HG03520 (cell line): ENCODE measurements around the gene EEPD1.
"Not testable (repeated sequence)": the region's sequence is repeated elsewhere in the genome, so short reads cannot be mapped to it uniquely, and the experiment has no call there.

Source experiments
- ATAC-seq: cut with Tn5 transposase; IDR thresholded peaks from one replicate; pipeline ENCODE4 v1.9.1; 2021; ENCODE audit warnings: mild to moderate bottlenecking, moderate library complexity; ENCODE audit not compliant: unreplicated experiment

The EEPD1 gene

DNA sequence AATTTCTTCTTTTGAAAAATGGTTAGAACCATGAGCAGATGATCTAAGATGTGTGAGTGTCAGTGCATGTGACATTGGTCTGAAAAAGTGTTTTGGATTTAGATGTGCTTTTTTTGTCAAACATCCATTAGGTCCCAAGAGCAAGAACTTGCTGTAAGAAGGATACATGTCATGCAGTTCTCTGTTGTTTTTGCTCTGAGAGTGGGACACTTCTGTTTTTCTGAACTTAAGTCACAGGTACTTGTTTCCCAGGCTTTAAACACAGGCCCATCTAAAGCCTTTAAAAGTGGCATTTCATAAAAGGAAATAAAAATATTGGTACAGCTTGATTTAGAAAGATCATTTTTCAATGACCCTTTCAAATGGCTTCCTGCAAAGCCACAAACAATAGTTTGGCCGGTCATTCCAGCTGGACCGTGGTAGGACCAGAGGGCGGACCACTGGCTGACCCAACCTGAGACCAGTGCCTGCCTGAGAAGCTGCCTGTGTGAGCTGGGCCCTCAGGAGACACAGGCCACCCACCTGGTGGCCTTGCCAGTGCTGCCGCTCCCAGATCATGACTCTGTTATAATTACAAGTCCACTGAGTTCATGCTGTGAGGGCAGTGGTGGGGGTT lies 92.7 kb downstream of the EEPD1 start:
- no peak for ATAC-seq

DNA sequence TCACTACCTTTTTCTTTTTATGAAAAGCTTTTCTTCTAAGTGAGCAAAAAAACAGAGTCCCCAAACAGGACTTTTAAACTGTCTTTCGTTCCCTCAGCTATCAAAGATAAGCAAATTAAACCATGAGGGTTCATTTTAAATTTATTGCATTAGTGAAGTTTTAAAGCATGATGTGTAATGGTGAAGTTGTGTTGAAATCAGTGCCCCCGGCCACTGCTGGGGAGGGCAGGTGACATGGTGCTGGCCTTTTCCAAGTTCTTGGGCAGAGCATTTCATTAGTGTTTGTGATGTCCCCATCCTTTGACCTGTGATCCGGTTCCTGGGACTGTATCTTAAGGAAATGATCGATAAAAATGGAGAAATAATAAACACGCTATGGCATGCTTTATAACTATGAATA lies 96.0 kb downstream of the EEPD1 start:
- no peak for ATAC-seq

DNA sequence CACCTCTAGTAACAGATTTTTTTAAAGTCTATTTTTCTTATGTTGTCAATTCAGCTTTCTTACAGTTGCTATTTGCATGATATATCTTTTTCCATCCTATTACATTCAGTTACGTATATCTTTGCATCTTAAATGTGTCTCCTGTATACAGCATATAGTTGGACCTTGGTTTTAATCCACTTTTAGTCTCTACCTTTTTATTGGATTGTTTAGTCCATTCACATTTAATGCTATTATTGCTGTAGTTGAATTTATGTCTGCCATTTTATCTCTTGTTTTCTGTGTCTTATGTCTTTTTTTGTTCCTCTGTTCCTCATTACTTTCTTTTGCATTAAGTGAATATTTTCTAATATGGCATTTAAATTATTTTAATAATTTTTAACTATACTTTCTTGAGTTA lies 100.6 kb downstream of the EEPD1 start:
- no peak for ATAC-seq

DNA sequence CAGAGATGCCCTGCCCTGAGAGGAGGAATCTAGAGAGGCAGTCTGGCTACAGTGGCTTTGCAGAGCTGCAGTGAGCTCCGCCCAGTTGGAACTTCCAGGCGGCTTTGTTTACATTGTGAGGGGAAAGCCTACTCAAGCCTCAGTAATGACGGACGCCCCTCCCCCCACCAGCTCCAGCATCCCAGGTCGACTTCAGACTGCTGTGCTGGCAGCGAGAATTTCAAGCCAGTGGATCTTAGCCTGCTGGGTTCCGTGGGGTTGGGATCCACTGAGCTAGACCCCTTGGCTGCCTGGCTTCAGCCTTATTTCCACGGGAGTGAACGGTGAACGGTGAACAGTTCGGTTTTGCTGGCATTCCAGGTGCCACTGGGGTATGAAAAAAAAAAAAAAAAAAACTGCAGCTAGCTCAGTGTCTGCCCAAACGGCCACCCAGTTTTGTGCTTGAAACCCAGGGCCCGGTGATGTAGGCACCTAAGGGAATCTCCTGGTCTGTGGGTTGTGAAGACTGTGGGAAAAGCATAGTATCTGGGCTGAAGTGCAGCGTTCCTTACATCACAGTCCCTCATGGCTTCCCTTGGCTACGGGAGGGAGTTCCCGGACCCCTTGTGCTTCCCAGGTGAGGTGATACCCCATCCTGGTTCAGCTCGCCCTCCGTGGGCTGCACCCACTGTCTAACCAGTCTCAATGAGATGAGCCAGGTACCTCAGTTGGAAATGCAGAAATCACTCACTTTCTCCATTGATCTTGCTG lies 105.6 kb downstream of the EEPD1 start:
- not testable (repeated sequence) for ATAC-seq

DNA sequence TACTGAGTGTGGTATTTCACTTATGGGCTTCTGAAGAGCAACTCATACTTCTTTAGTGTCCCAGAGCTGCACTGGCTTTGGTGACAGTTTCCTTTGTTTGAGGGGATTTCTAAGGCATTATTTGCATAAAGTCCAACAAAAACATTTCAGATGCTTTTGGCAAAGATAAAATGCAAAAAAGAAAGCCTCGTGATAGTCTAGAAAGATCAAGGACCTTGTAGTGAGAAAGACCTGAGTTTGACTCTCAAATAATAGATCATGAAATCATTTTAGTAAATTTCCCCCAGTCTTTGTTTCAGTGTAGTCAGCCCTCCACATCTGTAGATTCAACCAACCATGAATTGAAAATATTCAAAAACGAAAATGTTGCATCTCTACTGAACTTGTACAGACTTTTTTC lies 107.4 kb downstream of the EEPD1 start:
- no peak for ATAC-seq

DNA sequence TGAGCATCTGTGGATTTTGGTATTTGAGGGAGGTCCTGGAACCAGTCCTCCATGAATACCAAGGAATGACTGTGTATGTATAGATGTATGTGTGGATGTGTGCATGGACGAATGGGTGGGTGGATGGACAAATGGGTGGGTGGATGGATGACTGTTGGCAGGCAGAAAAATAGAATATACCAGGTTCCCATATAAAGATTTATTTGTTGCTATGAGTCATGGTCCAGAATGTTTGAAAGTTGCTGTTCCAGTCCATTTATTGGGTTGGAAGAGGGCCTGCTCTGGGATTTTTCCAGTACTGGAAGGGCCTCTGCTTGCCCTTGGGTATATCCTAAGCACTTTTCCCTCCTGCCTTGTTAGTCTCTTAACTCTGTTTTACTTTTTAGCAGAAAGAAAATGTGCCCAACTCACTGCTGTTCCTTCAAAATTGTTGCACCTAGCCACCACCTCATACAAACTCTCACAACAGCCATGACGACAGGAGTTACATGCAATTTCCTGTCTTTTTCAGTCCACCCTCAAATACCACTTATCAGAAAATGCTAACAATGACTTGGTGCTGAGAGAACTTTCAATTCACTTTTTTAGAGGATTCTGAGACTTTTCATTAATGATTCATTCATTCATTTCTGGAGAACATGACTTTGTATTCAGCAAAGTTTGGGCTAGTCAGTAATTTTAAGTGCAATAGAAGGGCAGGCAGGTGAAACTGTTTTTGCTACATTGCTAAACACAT lies 108.1 kb downstream of the EEPD1 start:
- no peak for ATAC-seq

DNA sequence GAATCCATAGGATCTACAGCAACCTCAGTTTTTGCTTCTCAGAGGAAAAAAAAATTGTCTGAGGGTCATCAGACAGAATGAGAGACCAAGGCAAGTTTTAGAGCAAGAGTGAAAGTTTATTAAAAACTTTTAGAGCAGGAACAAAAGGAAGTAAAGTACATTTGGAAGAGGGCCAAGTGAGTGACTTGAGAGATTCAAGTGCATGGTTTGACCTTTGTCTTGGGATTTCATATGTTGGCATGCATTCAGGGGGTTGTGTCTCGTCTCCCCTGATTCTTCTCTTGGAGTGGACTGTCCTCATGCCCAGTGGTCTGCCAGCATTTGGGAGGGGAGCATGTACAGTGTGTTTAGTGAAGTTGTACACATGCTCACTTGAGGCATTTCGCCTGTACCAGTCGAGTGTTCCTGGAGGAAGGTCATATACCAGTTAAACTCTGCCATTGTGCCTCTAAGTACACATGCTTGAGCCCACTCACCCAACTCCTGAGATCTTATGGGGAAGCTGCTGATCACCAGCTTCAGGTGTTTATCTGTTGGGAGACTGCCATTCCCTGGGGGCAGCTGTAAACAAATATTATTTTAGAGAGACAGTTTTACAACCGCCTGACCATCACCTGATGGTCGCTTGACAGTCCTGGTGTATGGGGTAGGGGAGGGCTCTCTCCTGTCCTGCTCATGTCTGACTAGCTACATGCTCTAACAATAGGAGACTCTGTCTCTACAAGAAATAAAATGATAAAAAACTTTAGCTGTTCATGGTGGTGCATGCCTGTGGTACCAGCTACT lies 109.4 kb downstream of the EEPD1 start:
- no peak for ATAC-seq

DNA sequence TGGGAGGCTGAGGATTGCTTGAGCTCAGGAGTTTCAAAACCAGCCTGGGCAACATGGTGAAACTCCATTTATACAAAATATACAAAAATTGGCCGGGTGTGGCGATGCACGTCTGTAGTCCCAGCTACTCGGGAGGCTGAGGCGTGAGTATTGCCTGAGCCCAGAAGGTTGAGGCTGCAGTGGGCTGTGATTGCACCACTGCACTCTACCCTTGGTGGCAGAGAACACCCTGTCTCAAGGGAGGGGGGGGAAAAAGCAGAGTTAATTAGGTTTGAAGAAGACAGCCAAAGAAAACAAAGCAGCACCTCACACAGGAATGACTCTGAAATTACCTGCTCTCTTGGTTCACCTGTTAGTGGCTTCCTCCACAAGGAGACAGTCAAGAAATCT lies 110.0 kb downstream of the EEPD1 start:
- no peak for ATAC-seq

DNA sequence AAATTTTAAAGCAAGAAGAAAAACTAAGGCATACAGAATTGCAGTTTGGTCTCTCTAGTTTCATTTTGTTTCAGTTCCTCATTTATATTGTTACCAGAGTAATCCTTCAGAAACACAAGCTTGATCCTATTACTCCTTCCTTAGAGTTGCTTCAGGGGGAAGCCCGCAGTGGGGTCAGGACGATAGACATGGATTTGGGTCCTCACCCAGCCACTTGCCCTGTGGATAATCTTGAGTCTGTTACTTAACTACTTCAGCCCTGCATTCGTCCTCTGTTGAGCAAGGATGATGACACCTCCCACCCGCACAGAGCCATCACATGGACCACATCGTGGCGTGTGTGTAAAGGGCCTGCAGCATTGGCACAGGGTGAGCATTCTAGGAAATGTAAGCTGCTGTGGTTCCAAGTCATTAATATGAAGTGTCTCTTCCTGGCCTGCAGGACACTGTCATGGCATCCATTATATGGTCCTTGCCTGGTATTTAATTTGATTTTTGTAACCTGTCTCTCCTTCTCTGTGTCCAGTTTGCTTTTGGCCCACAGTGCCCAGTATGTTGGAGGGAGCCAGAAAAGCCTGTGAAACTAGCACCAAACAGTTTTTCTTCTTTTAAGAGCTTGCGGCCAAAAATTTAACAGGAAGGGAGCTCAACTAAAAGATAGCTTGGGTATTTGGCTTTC lies 111.2 kb downstream of the EEPD1 start:
- peak; percentile 61 for ATAC-seq

DNA sequence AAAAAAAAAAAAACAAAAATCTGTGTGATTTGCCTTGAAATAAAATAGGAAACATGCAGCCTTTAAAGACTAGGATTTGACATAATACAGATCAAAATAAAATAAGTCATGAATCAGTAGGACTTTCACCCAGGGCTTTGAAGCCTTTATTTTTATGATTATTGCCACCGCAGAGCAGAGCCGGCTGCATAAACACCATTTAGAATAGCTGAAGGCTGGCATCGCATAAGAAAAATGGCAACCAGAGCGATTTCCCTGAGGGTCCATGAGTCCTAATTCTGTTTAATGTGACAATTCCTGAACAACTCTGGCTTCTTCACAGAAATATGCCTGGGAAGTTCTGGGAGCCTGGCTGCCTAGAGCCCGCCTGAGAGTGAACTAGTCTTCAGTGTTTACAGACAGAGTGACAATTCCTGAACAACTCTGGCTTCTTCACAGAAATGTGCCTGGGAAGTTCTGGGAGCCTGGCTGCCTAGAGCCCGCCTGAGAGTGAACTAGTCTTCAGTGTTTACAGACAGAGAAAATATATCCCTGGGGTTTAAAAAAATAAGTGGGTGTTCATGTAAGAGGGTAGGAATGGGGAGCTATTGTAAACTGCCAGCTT lies 112.0 kb downstream of the EEPD1 start:
- no peak for ATAC-seq

DNA sequence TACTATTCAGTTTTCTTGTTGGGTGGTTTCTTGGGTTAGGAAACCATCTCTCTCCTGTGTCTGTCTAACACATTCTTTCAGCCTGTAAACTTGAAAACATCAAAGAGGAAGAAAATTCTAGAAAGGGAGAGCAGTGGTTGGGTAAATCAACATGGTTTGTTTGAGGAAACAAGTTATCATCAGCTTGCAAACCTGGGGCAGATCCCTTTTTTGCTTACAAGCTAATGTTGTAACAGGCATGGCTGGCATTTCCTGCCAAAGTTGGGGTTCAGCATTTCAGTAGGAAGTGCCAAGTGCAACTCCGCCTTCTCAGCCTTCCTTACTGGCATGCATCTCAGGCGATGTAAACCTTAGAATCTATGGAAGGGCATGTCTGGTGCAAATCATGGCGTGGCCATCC lies 112.6 kb downstream of the EEPD1 start:
- ATAC-seq: no peak

DNA sequence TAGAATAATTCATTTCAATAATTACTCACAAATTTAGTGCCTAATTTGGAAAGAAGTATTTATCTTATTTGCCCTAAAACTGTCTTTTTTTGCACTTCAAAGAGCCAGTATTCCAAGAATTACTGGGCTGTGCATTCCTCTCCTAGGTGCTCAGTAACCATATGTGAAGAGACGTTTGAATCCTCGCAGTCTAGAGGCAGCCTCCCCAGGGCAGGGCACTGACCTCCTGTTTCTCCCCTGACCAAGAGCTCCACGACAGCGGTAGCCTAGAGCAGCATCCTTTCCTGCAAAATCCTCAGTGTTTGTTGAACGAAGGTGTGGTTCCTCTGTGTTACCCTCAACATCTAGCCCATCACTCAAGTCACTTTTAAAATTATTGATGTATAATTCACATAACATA lies 113.1 kb downstream of the EEPD1 start:
- no peak for ATAC-seq

DNA sequence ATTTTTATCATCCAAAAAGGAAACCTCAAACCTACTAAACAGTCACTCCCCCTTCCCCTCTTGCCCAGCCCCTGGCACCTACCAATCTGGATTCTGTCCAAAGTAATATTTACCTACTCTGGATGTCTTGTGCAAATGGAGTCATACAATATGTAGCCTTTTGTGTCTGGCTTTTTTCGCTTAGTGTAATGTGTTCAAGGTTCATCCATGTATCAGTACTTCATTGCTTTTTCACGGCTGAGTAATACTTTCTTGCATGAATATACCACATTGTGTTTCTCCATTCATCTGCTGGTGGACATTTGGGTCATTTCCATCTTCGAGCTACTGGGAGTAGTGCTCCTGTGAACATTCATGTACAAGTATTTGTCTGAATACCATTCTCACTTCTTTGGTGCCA lies 113.6 kb downstream of the EEPD1 start:
- no peak for ATAC-seq

DNA sequence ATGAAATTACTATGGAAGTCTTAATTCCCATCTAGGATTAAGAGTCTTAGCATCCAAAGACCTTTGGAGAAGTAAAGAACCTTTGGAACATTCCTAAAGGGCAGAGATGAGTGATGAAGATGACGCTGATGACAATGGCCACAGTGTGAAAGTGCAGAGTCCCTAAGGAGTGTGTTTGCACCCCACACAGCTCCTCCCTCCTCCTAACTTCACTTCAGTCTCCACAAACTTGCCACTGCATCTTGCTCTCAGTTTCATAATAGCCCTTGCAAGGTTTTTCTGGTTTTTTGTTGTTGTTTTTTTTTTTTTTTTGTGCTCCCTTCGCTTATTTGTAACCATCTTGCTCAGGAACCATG lies 119.1 kb downstream of the EEPD1 start:
- peak; percentile 63 for ATAC-seq

DNA sequence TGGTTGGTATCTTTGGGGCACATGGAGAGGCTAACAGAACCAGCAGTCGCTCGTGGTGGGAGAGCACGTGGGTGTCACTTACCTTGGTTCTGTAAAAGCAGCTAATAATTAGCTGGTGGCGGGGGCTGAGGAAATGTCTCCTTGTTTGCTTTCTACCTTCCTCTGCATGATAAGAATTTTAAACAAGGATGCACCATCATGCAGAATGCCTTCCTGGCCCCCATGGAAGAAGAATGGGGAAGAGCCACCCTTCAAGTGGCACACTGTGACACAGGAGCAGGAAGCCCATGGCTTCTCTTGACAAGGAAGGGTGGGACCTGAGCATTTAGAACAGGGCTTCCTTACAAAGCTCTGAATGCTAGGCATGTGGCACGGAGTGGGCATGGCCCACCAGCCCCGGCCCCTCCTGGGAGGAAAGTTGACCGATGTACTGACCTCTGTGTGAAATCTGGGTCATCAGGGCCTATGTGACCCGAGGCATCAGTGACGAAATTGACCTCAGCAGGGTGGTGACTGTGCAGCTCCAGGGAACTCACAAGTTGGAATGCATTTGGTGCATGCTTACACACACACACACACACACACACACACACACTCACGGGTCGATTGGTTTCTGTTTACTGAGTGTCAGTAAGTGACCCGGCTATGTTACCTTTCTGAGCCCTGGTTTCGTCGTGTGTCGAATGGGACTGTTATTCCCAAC lies 119.7 kb downstream of the EEPD1 start:
- no peak for ATAC-seq

DNA sequence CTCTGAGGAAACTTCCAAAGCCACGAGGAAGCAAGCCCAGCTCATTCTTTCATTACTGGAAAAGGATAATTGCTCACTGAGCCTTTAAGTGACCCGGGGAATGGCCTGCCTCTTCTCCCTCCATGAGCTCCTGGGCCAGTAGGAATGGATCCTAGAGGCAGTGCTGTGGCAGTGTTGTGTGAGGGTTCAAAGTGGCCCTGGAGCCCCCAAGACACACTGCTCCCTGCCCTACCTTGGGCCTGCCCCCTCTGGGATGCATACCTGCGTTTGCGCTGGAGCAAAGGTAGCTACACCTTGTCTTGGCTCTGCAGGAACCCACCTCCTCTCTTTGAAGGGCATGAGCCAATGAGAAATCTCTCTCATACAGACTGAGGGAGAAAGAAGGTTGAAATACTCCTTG lies 120.8 kb downstream of the EEPD1 start:
- no peak for ATAC-seq

DNA sequence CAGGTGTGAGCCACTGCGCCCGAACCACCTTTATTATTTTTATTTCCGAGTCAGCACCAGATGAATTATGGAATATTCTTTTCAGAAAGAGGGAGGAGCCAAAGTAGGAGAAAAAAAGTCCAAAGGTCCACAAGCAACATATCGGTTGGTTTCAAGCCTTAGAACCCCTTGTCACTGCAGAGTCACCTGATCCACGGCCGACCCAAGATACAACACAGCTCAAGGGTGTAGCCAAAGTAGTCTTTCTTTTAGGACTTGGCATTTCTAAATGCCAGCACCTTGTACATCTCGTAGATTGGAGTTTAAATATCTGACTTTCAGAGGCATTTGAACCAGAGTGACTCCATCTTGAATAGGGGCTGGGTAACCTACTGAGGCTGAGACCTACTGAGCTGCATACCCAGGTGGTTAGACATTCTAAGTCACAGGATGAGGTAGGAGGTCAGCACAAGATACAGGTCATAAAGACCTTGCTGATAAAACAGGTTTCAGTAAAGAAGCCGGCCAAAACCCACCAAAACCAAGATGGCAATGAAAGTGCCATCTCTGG lies 122.8 kb downstream of the EEPD1 start:
- ATAC-seq: no peak

DNA sequence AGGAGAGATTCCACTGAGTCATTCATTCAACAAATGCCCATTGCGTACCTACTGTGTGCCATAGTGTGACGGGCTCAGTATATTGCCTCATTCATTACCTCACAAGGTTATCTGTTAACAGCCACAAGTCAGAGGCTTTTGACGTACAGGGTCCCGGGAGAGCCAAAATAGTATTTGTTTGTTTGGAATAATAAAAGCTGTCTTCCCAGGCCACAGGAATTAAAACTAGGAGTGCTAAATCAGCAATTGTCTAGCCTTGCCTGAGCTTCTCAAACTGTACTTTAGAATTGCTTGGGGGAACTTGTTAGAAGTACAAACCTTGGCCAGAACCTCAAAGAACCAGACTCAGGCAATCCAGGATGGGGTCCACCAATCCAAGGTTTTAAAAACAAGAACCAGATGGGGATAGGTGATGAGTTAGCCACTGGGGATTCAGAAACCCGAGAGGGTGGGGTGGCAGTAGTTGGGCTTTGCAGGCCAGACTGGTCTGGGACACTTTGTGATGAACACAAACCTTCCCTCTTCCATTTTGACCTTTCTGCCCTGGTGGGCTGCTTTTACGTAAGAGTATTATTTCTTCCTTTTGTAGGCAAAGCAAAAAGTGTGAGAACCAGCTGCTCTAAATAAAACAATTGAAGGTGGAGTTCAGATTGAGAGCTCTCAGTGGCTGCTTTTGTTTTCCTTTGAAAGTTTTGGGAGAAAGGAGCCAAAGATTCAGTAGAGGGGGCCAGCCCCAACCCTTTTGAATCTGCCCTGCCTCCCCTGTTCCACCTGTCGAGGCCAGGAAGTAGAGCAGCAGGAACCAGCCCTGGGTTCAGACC lies 123.6 kb downstream of the EEPD1 start:
- ATAC-seq: no peak

DNA sequence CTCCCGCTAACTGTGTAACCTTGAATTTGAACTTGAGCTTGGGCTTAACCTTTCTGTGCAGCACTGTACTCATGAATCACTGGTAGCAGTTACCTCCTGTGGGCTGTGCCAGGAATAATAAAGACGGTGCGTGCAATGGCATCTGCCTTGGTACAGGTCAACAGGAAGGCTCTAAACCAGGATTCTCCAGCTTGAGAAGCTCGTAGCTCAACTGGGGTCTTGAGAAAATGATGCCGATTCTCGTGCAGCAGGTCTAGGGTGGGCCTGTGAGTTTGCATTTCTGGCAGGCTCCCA lies 124.1 kb downstream of the EEPD1 start:
- ATAC-seq: no peak
